HG03558 (cell line): Measurements from ENCODE around the gene GABARAPL1.
"Not testable (repeated sequence)": the region's sequence is repeated elsewhere in the genome, so short reads cannot be mapped to it uniquely, and the experiment has no call there.

ENCODE experiments used
- ATAC-seq: cut with Tn5 transposase; IDR thresholded peaks from one replicate; pipeline ENCODE4 v1.9.1; 2021; ENCODE audit warnings: moderate number of reproducible peaks; ENCODE audit not compliant: unreplicated experiment; ENCODE audit errors: extremely low read depth

Gene GABARAPL1

DNA sequence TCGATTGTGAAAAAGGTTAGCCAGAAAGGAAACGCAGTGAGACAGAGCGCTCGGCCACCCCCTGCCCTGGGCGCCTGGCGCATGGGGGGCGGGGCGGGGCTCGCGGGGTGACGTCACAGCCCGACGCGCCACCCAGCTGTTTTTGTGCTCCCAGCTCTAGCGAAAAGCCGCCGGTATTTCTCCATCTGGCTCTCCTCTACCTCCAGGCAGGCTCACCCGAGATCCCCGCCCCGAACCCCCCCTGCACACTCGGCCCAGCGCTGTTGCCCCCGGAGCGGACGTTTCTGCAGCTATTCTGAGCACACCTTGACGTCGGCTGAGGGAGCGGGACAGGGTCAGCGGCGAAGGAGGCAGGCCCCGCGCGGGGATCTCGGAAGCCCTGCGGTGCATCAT lies at the start of gene GABARAPL1:
TSS of gene GABARAPL1 (plus strand) at position 139 of the 393 bp plus-strand sequence. CDS start at position 392, 253 bp downstream.
- no peak for ATAC-seq

DNA sequence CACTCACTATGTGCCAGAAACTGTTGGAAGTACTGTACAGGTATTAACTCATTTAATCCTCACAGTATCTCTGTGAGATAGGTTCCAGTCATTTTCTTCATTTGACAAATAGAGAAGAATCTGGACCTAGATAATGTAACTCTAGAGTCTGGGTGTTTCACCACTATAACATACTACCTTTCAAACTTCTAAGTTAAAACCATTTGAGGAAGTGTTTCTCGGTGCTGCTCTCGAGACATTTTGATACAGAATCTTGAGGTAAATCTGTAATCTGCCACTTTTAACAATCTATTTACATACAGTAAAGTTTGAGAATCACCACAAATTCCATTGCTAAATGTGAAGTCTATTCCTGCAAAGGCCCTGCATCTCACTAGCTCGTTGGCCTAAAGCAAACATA lies 49.6 kb upstream of the GABARAPL1 start:
- no peak for ATAC-seq

DNA sequence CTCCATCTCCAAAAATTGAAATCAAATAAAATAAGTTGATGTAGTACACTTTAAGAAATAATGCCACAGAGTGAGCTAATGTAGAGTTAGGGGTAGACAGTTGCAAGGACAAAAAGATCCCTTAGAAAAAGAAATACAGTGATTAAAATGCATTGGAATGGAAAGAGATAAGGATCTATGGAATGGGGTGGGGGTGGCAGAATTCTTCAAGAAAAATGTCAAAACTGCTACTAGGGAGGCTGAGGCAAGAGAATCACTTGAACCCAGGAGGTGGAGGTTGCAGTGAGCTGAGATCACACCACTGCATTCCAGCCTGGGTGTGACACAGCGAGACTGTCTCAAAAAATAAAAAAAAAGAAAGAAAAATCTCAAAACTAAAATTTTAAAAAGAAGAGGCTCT lies 47.3 kb upstream of the GABARAPL1 start:
- no peak for ATAC-seq

DNA sequence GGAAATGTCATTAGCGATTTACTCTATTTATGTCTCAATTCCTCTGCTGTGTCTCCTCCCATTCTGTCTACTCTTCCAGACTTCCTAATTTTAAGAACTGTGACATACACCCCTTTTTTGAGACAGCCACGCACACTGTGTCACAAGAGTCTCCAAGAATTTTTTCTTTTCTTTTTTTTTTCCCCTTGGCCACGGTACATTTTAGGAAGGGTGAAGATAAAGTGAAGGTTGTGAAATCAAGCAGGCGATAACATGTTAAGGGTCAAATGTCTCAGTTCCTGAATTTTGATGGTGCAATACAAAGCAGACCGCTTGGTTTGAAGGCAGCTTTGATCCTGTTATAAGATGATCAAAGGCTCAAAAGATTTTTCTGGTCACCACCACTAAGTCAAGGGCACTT lies 45.1 kb upstream of the GABARAPL1 start:
- ATAC-seq = no peak

DNA sequence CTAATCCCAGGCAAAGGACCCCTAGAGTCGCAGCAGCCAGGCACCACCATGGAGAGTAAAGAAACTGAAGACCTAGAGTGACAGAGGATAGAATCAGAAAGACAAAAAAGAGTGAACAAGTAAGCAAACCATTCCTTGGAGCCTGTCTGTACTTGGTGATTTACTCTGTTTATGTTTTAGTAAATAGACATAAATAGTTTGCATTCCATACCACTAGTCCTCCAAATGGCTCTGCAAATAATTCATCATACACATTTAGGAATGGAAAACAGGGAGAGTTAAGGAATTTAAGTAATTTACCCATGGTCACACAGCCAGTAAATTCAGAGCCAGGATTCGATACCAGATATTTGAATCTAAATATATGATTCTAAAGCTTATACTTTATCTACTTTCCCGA lies 43.6 kb upstream of the GABARAPL1 start:
- no peak for ATAC-seq

DNA sequence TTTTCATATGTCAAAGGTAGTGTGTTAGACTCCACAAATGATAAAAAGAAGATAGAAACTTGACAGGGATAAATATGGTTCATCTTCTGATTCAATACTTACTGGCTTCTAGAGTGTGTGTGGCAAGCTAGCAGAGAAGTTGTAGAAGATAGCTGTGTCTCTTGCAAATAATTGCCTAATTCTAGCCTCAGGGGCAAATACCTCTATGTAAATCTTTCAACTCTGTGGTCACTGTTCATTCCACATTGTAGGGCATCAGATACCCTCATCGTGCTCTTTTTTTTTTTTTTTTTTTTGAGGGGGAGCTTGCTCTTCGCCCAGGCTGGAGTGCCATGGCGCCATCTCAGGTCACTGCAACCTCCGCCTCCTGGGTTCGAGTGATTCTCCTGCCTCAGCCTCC lies 42.5 kb upstream of the GABARAPL1 start:
- ATAC-seq = no peak

DNA sequence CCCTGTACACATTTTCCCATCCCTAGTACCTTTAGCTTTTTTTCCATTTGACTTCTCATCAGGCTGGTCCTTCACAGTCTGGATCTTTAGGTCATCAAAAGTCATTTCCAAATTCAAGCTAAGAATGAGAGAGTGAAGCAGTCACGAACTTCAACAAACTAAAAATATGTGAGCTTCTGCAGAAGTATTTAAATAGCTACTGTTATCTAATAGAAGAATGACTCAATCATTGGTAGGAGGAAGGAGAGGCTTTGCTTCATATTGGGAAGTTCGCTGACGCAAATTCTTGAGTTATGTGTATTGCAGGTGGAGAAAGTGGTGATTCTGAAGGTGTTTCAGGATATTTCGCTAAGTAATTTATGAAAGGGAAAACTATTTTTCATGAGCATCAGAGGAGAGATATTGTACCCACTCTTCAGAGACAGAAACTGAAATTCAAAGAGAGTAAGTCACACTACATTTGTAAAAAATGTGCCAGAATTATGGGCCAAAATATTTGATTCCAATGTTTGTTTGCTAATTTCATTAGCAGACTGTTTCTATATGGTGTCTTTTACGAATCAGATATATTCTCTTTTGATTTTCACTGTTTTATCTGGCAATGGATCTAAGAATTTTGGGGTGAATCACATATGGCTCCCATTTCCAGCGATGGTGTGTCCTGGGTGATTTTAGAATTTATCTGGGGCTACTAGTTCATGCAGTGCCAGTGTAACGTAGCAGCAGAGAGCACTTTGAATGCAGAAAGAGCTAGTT lies 40.5 kb upstream of the GABARAPL1 start, which contains the start of gene OLR1:
TSS of gene OLR1 (minus strand) at position 160 of the 756 bp plus-strand sequence. CDS start at position 105, 55 bp downstream.
- ATAC-seq = no peak

DNA sequence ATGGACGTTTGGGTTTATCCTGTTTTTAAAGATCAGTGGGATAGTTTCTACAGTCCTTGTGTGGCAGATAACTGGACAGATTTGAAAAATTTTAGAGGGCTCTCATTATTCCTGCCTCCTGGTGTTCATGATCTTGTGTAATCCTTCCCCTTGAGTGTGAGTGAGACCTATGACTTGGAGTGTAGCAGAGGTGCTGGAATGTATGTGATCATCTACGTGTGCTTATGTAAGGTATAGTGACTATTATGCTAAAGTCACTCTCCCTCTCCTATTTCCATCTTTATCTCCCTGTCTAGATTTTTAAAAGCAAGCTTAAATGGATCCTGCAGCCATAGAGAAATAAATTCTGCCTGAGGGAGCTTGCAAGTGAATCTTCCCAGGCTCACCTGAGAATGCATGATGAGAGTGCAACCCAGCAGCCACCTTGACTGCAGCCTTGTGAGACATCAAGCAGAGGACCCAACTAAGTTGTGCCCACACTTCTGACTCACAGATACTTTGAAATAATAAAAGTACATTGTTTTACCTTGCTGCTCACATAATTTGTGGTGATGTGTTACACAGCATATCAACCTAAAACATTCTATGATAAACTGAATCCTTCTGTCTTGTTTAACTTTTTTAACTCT lies 37.6 kb upstream of the GABARAPL1 start:
- no peak for ATAC-seq

DNA sequence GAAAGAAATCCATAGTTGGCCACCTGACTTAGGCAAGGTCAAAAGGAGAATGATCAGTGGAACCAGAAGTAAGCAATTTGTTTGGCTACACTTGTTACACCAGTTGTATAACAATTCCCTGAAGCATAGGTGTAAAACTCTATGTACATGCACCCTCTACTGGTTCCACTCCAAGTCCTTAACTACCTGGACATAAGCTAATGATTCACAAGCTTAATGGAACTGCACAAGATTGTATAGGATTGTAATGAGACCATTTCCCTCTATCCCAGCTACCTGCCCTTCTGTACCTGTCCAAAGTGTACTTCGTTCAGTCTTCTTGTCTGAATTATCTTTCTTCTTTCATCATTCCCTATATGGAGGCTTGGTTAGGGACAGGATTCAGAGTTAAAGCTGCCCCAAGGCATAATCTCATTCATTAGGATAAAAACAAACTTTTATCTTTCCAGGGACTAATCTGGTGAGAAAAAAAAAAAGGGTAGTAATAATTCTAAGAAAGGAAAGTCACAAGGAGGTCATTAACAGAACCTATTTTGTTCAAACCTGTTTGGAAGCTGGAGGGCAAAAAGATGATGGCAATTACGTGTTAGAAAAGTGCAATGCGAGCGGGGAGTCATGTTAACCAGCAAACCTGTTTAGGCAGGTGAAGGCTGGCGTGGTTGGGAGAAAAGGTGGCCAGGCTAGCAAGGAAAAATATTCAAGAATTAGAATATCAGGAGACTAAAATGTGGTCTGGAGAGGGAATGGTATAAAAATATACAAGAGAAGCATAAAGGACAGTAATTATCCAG lies 36.6 kb upstream of the GABARAPL1 start:
- ATAC-seq = no peak

DNA sequence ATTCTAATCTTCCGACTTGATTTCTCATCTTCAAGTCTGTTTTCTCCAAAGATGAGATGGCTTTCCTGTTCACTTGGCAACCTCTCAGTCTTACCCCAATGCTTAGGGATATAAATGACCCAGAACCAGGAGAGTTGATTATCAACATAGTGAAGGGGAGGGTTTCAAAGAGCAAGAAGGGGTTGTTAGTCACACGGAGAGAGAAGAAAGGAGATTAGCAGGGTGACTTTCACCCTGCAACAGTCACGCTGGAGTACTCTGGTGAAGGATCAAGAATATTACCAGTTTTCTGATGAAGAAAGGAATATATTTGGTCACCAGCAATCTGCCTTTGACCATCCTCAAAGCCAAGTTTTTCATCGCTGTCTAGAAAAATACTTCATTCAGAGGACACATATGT lies 33.9 kb upstream of the GABARAPL1 start, which contains the start of gene TMEM52B:
TSS of gene TMEM52B (plus strand) at position 212 of the 400 bp plus-strand sequence. CDS start 543 bp downstream, outside the sequence.
- ATAC-seq = no peak

DNA sequence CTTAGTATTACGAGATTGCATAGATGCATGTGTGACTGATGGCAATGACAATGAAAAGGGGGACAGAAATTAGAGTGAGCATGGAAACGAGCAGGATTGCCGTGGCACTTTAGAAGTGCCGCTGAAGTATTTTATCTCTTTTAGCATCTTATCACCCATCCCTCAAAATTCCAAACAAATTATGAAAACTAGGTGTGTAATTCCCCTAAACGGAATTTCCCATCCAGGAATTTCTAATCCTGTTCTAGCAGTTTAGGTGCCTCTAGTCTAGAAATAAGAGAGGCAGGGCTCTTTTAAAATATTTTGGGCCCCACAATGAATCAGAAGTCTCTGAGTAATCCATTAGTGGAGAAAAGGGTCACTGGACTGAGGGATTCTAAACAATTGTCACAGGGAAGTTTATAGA lies 32.9 kb upstream of the GABARAPL1 start:
- ATAC-seq = no peak

DNA sequence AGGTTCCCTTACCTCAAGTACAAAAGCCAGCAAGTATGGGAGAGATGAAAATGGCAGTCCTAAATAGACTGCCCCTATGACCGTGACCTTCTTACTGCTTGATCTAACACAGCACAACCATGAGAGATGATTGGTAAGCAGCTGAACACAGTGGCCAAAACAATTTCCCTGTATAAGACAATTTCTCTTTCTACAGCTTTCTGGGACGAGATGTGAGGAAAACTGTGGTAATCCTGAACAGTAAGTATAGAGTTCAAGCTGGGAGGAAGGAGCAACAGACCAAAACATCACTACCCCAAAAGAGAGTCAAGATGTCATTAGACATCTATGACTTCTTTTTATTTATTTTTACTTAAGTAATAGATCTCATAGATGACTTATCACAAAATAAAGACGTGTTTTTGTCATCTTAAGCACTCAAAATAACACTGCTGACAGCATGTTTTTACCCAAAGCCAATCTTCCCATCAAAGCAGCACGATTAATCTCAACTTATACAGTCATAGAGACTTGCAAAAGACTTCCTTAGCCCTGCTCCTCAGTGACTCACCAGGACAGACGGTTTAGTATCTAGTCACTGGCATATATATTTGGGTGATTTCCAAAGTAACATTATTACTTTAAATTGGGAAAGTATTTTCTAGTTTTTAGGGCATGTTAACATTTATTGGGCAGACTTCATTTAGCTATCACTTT lies 30.2 kb upstream of the GABARAPL1 start:
- no peak for ATAC-seq

DNA sequence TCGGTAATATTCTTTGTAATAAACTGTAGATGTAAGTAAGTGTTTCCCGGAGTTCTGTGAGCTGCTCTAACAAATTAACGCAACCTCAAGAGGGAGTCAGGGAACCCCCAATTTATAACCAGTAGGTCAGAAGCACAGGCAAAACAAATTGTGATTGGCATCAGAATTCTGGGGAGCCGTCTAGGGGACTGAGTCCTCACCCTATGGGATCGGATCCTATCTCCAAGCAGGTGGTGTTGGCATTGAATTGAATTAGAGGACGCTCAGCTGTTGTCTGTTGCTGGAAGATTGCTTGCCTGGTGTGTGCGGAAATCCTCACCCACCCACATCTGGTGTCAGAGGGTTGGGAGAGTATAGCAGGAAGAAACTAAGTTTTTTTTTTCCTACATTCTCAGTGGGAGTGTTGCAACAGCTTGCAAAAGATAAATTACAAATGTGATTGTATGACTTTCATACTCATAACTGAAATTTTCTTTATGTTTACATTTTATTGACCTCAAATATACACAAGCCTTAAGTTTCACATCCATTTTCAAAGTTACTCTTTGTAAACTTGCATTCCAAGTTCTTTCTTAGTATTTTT lies 28.3 kb upstream of the GABARAPL1 start:
- no peak for ATAC-seq

DNA sequence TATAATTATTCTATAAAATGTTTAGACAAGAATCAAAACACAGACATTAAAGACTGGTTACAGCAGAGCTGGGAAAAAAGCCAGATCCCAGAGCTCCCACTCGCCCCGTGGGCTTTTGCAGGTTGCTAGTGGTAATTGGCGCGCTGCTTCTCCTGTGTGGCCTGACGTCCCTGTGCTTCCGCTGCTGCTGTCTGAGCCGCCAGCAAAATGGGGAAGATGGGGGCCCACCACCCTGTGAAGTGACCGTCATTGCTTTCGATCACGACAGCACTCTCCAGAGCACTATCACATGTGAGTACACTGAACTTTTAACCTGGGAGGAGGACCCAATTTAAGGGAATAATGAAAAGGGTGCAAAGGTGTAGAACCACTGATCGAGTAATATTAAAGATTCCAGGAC lies 26.4 kb upstream of the GABARAPL1 start:
- no peak for ATAC-seq

DNA sequence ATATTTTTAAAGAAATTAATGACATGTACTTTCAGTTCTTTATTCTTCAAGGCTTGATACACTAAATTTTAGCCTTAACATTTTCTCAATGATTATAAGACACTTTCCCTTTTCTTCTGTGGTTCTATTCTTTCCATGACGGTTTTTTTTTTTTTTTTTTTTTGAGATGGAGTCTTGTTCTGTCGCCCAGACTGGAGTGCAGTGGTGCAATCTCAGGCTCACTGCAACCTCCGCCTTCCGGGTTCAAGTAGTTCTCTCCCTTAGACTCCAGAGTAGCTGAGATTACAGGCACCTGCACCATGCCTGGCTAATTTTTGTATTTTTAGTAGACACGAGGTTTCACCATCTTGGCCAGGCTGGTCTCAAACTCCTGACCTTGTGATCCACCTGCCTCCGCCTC lies 25.7 kb upstream of the GABARAPL1 start:
- ATAC-seq = not testable (repeated sequence)

DNA sequence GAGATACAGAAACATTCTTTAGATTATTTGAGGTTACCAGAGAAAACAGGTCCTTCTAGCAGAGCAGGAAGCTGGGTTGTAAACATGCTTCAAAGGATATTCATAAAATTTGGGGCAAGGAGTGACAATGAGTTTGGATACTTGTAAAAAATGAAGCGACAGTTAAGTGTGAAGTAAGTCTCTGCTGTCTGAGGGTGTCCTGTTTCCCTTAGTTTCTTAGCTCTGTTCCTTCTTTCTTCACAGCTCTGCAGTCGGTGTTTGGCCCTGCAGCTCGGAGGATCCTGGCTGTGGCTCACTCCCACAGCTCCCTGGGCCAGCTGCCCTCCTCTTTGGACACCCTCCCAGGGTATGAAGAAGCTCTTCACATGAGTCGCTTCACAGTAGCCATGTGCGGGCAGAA lies 23.0 kb upstream of the GABARAPL1 start:
- ATAC-seq = no peak

DNA sequence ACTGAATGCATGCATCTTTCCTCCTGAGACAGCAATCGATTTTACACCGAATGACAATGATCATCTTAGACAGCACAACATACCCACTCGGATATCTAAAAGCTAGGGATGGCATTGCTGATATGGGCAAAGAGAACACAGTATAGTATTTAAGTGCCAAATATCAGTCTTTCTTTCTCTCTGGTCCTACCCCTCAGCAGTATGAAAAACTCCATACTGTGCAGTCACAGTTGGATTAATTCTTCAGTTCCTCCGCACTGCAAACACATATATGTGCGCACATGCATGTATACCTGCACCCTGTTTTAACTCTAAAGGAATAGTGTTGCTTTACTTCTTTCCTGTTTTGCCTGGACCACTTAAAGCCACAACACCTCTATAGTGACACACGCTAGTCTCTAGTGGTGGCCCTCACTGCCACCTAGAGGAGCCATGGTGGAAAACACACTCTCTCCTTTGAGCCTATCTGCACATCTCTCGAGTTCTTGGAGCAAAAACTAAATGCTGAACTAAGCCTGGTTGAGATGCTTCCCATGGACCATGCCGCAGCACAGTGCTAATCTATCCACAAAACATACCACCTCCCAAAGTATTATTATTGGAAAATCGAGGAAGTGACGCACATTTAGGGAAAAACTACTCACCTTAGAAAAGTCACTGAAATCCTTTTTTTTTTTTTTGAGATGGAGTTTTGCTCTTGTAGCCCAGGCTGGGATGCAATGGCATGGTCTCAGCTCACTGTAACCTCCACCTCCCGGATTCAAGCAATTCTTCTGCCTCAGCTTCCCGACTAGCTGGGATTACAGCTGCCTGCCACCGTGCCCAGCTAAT lies 21.9 kb upstream of the GABARAPL1 start:
- peak; percentile 70 for ATAC-seq

DNA sequence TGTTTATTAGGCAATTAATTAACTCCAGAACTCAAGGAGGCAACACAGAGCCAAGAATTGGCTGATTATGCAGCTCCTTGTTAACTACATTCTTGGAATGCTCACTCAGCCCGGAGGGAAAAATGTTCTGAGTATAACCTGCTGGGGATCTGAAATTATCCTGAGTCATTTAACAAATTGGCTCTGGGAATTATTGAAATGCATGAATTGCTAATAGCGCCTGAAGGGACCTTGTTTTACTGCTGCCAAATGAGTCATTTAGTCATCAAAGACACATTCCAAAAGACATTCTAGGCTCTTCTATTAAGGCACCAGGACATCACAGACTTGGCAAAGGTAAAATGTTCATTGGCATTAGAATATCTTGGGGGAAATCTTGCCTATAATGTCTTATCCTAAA lies 20.8 kb upstream of the GABARAPL1 start:
- no peak for ATAC-seq

DNA sequence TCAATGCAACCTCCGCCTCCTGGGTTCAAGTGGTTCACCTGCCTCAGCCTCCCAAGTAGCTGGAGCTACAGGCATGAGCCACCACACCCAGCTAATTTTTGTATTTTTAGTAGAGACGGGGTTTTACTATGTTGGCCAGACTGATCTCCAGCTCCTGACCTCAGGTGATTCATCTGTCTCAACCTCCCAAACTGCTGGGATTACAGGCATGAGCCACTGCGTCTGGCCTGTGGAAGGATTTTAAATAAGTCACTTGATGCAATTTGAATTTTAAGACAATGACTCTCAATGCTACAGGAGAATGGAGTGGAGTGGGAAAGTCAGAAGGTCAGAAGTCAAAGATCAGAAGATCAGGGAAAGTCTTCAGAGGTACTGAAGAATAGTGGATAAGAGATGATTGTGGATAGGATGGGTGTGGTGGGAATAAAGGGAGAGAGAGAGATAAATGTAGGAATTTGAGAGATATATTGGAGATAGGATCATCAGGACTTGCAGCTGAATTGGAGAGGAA lies 18.5 kb upstream of the GABARAPL1 start:
- no peak for ATAC-seq
